ENCODE results near the gene TMTC3. TPM values are rescaled to one million over a fixed set of nuclear protein-coding genes. Genes with fewer than 3 reads are reported as not detected.
"Not testable (repeated sequence)": the region's sequence is repeated elsewhere in the genome, so short reads cannot be mapped to it uniquely, and the experiment has no call there.

The TMTC3 gene
- total and polyA plus RNA-seq, 2 donors, result 7.7 to 82.5 TPM

GRCh38 chr12:88182416-88182815 lies 40.3 kb downstream of the TMTC3 start:
- DNase-seq (ENCODE audit: extremely low spot score), result no peak
- H3K4me3 ChIP-seq (ENCODE audit: low read depth, low read length), result no peak overlapping the region
- H3K36me3 ChIP-seq (ENCODE audit: insufficient read depth), result peaks cover 7% of the 10 kb centered on the region
- H3K4me1 ChIP-seq (ENCODE audit: insufficient read depth), result no peaks in the 10 kb centered on the region
- no peak overlapping the region for H3K27ac ChIP-seq (ENCODE audit: low read depth)
- WGBS, result 81% methylated on average over 3 of the region's 3 CpGs

- Histone ChIP-seq H3K27ac (ENCODE audit: low read depth) (no peak overlapping the region), H3K4me3 (ENCODE audit: low read depth, low read length) (no peak overlapping the region), H3K36me3 (ENCODE audit: insufficient read depth) (peaks cover 7% of the 10 kb centered on the region), H3K4me1 (ENCODE audit: insufficient read depth) (no peaks in the 10 kb centered on the region)
- WGBS, result 71% methylated on average over 3 of the region's 3 CpGs
- no peak for DNase-seq (ENCODE audit: extremely low spot score)
Measured at GRCh38 chr12:88184196-88184595, 42.1 kb downstream of the TMTC3 start.

- no peaks in the 10 kb centered on the region for H3K4me1 ChIP-seq (ENCODE audit: insufficient read depth)
- 96% methylated on average over 2 of the region's 2 CpGs for WGBS
Measured at GRCh38 chr12:88185279-88185678, 43.2 kb downstream of the TMTC3 start.

GRCh38 chr12:88185988-88186387 lies 43.9 kb downstream of the TMTC3 start:
- H3K36me3 ChIP-seq (ENCODE audit: insufficient read depth), result peaks cover 4% of the 10 kb centered on the region
- no peak for DNase-seq (ENCODE audit: extremely low spot score)
- H3K27ac ChIP-seq (ENCODE audit: low read depth), result no peak overlapping the region
- H3K4me1 ChIP-seq (ENCODE audit: insufficient read depth), result no peaks in the 10 kb centered on the region
- no peak overlapping the region for H3K4me3 ChIP-seq (ENCODE audit: low read depth, low read length)

More at GRCh38 chr12:88185279-88185678, 43.2 kb downstream of the TMTC3 start:
- no peak overlapping the region for H3K4me3 ChIP-seq (ENCODE audit: low read depth, low read length)
- DNase-seq (ENCODE audit: extremely low spot score), result no peak
- peaks cover 7% of the 10 kb centered on the region for H3K36me3 ChIP-seq (ENCODE audit: insufficient read depth)
- H3K27ac ChIP-seq (ENCODE audit: low read depth), result no peak overlapping the region

GRCh38 chr12:88187571-88187970 lies 45.5 kb downstream of the TMTC3 start:
- WGBS, result 91% methylated on average over 2 of the region's 2 CpGs
- no peak for DNase-seq (ENCODE audit: extremely low spot score)
- Histone ChIP-seq H3K4me1 (ENCODE audit: insufficient read depth) (no peaks in the 10 kb centered on the region), H3K27ac (ENCODE audit: low read depth) (no peak overlapping the region), H3K36me3 (ENCODE audit: insufficient read depth) (peaks cover 4% of the 10 kb centered on the region), H3K4me3 (ENCODE audit: low read depth, low read length) (no peak overlapping the region)

- peaks cover 4% of the 10 kb centered on the region for H3K36me3 ChIP-seq (ENCODE audit: insufficient read depth)
- no peaks in the 10 kb centered on the region for H3K4me1 ChIP-seq (ENCODE audit: insufficient read depth)
- no peak overlapping the region for H3K27ac ChIP-seq (ENCODE audit: low read depth)
- no peak for DNase-seq (ENCODE audit: extremely low spot score)
- H3K4me3 ChIP-seq (ENCODE audit: low read depth, low read length), result no peak overlapping the region
- WGBS, result 83% methylated on average over 1 of the region's 1 CpG
Measured at GRCh38 chr12:88188180-88188579, 46.1 kb downstream of the TMTC3 start.

GRCh38 chr12:88192426-88192825 lies 50.3 kb downstream of the TMTC3 start:
- DNase-seq (ENCODE audit: extremely low spot score), result no peak
- Histone ChIP-seq H3K4me1 (ENCODE audit: insufficient read depth) (no peaks in the 10 kb centered on the region), H3K36me3 (ENCODE audit: insufficient read depth) (no peaks in the 10 kb centered on the region), H3K27ac (ENCODE audit: low read depth) (no peak overlapping the region), H3K4me3 (ENCODE audit: low read depth, low read length) (no peak overlapping the region)
- WGBS, result 38% methylated on average over 2 of the region's 2 CpGs

- 52% methylated on average over 3 of the region's 3 CpGs for WGBS
- Histone ChIP-seq H3K36me3 (ENCODE audit: insufficient read depth) (no peaks in the 10 kb centered on the region), H3K4me1 (ENCODE audit: insufficient read depth) (no peaks in the 10 kb centered on the region), H3K27ac (ENCODE audit: low read depth) (no peak overlapping the region), H3K4me3 (ENCODE audit: low read depth, low read length) (no peak overlapping the region)
- DNase-seq (ENCODE audit: extremely low spot score), result no peak
Measured at GRCh38 chr12:88194868-88195267, 52.8 kb downstream of the TMTC3 start.

GRCh38 chr12:88200029-88200428 lies 57.9 kb downstream of the TMTC3 start:
- Histone ChIP-seq H3K4me3 (ENCODE audit: low read depth, low read length) (no peak overlapping the region), H3K4me1 (ENCODE audit: insufficient read depth) (no peaks in the 10 kb centered on the region), H3K36me3 (ENCODE audit: insufficient read depth) (no peaks in the 10 kb centered on the region), H3K27ac (ENCODE audit: low read depth) (no peak overlapping the region)
- no peak for DNase-seq (ENCODE audit: extremely low spot score)
- 95% methylated on average over 2 of the region's 2 CpGs for WGBS

GRCh38 chr12:88202500-88202899 lies 60.4 kb downstream of the TMTC3 start:
- Histone ChIP-seq H3K27ac (ENCODE audit: low read depth) (no peak overlapping the region), H3K36me3 (ENCODE audit: insufficient read depth) (no peaks in the 10 kb centered on the region), H3K4me1 (ENCODE audit: insufficient read depth) (no peaks in the 10 kb centered on the region), H3K4me3 (ENCODE audit: low read depth, low read length) (no peak overlapping the region)
- no peak for DNase-seq (ENCODE audit: extremely low spot score)
- WGBS, result 82% methylated on average over 2 of the region's 2 CpGs

- no peak overlapping the region for H3K27ac ChIP-seq (ENCODE audit: low read depth)
- no peak for DNase-seq (ENCODE audit: extremely low spot score)
Measured at GRCh38 chr12:88206601-88207000, 64.5 kb downstream of the TMTC3 start.

GRCh38 chr12:88207921-88208620 lies 66.0 kb downstream of the TMTC3 start:
- no peak for DNase-seq (ENCODE audit: extremely low spot score)
- WGBS, result 67% methylated on average over 4 of the region's 4 CpGs
- Histone ChIP-seq H3K4me1 (ENCODE audit: insufficient read depth) (no peaks in the 10 kb centered on the region), H3K36me3 (ENCODE audit: insufficient read depth) (no peaks in the 10 kb centered on the region), H3K4me3 (ENCODE audit: low read depth, low read length) (no peak overlapping the region), H3K27ac (ENCODE audit: low read depth) (no peak overlapping the region)

More at GRCh38 chr12:88206601-88207000, 64.5 kb downstream of the TMTC3 start:
- 89% methylated on average over 1 of the region's 1 CpG for whole genome bisulfite sequencing
- Histone ChIP-seq H3K4me1 (ENCODE audit: insufficient read depth) (no peaks in the 10 kb centered on the region), H3K4me3 (ENCODE audit: low read depth, low read length) (no peak overlapping the region), H3K36me3 (ENCODE audit: insufficient read depth) (no peaks in the 10 kb centered on the region)

GRCh38 chr12:88208661-88209060 lies 66.6 kb downstream of the TMTC3 start:
- WGBS, result 88% methylated on average over 1 of the region's 1 CpG
- no peak for DNase-seq (ENCODE audit: extremely low spot score)
- no peaks in the 10 kb centered on the region for H3K4me1 ChIP-seq (ENCODE audit: insufficient read depth)
- no peak overlapping the region for H3K4me3 ChIP-seq (ENCODE audit: low read depth, low read length)
- no peaks in the 10 kb centered on the region for H3K36me3 ChIP-seq (ENCODE audit: insufficient read depth)
- H3K27ac ChIP-seq (ENCODE audit: low read depth), result no peak overlapping the region

- 95% methylated on average over 1 of the region's 1 CpG for WGBS
Measured at GRCh38 chr12:88210311-88210710, 68.2 kb downstream of the TMTC3 start.

GRCh38 chr12:88218293-88218692 lies 76.2 kb downstream of the TMTC3 start:
- Histone ChIP-seq H3K4me3 (ENCODE audit: low read depth, low read length) (no peak overlapping the region), H3K4me1 (ENCODE audit: insufficient read depth) (no peaks in the 10 kb centered on the region), H3K36me3 (ENCODE audit: insufficient read depth) (no peaks in the 10 kb centered on the region), H3K27ac (ENCODE audit: low read depth) (no peak overlapping the region)
- DNase-seq (ENCODE audit: extremely low spot score), result no peak

More at GRCh38 chr12:88210311-88210710, 68.2 kb downstream of the TMTC3 start:
- H3K36me3 ChIP-seq (ENCODE audit: insufficient read depth); H3K4me1 ChIP-seq (ENCODE audit: insufficient read depth); H3K27ac ChIP-seq (ENCODE audit: low read depth); H3K4me3 ChIP-seq (ENCODE audit: low read depth, low read length); DNase-seq (ENCODE audit: extremely low spot score): not testable (repeated sequence)

Measured in urinary bladder (tissue), 4 donors.